HPDE6-E6E7 (cell line): ENCODE data around the gene C1orf52.
A peak's percentile ranks its signal among the peaks of the same experiment; 100 is the strongest.

ENCODE experiments used
- DNase-seq: peaks from one replicate; pipeline ENCODE4 v3.0.0; 2011; ENCODE audit warnings: missing footprints; ENCODE audit errors: extremely low spot score

The C1orf52 gene

DNA sequence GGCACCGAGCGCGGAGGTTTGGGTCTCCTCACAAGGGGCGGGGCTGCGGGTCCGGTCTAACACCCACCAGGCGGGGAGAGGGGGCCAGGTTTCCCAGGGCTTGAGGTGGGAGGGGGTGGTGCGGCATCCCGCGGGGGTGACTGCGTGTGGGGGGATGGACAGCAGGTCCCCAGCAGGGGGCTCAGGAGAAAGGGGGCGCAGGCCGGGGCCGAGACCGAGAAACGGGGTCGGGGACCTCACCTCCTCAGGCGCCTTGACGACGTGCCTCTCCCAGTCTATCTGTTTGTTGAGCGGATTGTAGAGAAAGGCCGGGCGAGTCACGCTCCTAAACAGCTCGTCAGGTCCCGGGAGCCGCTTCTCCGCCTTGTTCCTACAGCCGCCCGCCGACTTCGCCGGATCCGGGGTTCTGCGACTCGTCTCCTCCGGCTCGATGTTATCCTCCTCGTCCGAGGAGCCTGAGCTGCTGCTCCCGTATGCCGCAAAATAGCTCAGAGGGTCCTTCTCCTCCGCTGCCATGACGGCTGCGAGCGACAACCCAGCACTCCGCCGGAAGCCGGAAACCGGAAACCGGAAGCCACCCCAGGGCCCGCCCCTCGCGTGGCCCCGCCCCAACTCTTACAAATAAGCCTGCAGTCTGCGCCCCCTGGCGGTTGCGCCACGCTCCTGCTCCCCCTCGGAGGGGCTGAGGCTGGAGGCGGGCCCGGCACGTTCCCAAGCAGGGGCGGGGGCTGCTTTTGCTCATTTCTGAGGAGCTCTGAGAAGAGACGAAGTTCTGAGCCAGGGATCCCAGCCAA, at the start of gene C1orf52:
Gene C1orf52 (minus strand): TSS at position 545 of the 794 bp plus-strand sequence. CDS start 29 bp downstream, at position 516.
- peak; percentile 78 for DNase-seq

- no peak for DNase-seq
Measured at GRCh38 chr1:85308833-85309350, 49.4 kb upstream of the C1orf52 start.

DNA sequence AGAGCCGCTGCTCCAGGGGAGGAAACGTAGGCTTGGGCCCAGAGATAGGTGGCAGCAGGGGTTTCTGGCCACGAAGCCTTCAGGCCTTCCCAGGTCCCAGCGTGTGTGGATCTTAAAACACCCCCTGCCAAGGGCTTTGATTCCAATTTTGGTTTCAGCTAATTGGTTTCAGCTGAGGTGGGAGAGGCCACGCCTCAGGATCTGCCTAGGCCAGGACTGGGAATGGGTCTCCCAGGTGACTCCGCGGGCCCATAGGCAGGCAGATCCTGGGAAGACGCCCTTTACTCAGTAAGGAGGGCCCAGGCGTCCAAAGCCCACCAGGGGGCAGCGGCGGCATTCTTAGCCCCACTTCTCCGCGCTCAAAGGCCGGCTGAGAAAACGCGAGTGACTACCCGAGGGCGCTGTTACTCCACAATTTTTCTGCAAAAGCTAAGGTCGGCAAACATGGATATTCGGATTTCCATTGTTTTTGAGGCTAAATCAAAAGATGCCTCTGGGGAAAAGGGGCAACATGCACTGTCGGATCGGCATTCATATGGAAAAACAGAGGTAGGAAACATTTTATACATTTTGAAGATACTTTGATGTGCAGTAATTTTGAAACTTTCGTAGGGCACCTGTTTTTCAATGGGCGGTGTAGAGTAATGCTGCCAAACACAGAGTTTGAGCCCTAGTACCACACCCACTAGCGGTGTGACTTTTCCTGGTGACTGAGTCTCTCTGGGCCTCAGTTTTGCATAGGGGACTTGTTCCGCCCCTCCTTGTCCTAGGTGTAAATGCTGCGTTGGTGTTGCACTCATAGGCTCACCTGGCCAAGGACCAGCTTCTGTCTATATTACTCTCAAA, 48.7 kb upstream of the C1orf52 start:
- peak; percentile 76 for DNase-seq

- no peak for DNase-seq
Measured at GRCh38 chr1:85306236-85306635, 46.8 kb upstream of the C1orf52 start.

DNA sequence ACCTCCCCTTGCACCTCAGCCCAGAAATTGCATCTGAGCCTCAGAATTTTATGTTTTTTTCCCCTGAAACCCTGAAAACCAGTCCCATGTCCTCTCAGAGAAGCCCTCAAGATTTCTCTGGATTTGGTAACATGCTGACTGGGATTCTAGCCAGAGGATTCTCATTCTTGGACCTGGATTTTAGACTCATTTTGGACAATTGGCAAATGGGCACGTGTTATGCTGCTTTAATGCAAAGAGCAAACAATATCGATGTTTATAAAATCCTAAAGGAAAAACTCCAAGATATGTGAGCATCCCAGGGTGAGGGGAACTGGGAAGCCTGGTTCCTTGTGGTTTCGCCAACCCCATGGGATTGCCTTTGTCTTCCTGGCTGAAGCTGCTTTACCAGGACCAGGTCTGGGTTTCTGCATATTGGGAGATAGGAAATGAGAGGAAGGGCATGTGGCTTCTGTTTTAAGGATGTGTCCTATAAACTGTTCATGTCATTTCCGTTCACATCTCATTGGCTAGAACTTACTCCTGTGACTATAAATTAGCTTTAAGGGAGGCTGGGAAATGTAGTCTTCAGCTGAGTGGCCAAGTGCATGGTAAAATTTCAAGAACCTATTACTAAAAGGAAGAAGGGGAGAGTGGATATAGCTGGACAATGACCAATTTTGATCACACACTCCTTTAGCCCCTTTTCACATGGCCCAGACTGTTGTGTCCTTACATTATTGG, 44.1 kb upstream of the C1orf52 start:
- no peak for DNase-seq

DNA sequence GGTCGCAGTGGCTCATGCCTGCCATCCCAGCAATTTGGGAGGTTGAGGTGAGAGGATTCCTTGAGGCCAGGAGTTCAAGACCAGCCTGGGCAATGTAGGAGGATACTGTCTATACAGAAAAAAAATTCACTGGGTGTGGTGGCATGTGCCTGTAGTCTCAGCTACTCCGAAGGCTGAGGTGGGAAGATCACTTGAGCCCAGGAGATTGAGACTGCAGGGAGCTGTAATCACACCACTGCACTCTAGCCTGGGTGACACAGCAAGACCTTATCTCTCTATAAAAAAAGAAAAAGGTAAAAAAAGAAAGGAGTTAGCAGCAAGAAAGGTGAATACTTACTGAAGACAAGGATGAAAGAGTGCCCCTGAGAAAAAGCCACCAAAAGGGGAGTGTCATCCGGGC, 40.7 kb upstream of the C1orf52 start:
- no peak for DNase-seq

DNA sequence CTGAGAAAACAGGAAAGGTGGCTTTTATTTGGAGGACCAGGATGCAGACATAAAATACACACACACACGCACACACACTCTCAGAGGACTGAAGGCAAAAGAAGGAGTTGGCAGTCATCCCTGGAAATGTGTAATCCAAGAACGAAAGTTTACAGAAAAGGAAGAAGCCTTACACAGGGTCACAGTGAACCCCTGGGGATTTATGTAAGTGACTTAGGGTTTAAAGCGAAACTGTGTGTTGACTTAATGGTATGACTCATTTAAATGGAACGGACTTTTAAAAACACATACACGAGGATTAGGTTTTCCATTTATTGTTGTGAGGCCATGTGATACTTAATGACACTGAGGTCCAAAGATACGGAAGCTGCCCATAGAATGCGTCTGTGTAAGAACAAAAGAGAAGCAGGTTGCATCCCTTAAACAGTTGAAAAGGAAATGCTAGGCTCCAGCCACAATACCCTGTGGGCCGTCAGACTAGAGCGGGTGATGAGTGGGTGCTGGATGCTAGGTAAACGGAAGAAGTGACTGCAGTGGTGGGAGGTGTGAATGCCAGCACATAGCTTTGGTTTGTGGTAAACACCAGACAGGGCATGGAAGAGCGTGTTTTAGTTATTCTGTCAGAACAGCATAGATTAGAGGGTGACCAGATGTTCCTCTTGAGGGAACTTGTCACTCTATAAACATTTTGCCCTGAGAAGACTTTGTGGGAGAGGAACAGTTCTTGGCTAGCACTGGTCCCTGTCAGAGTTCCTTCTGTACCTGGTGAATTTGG, 38.6 kb upstream of the C1orf52 start:
- peak; percentile 75 for DNase-seq

GRCh38 chr1:85297538-85297854, 38.0 kb upstream of the C1orf52 start:
- DNase-seq = no peak

- no peak for DNase-seq
Measured at GRCh38 chr1:85296980-85297379, 37.5 kb upstream of the C1orf52 start.

DNA sequence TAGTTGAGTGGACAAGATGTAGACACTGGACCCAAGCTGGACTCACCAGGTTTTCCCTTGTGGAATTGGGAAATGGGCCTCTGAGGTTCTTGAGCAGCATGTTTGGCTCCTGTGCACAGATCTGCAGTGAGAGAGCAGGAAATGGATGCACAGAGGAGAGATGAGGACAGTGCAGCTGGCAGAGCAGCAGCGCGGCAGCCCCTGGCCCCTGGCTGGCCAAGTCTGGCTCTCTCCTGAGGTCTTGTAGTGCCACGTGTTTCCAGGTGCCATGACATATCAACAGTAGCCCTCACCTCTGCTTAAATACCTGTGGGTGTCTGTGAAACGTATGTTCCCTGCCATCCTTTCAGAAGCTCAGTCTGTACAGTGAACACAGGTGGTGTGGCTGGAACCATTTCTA, 36.2 kb upstream of the C1orf52 start:
- DNase-seq = no peak

DNA sequence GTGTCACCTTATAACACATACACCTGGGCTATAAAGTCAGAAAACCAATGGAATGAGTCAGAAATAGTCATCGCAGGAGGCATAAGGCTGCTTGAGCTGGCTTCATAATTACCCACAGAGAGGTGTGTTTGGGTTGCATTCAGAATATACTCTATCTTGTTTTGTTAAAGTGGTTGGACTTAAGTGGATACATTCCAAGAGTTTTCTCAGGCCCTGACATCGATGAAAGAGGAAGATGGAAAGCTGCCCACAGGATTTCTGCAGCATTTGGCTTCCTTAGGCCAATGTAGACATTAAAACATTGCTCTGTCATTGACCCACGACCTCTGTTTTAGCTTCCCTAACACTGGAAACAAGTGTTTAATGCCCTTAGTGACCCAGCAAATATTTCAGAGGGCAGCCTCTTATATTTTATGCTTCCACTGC, 35.6 kb upstream of the C1orf52 start:
- DNase-seq = peak; percentile 82

GRCh38 chr1:85290826-85291225, 31.4 kb upstream of the C1orf52 start:
- no peak for DNase-seq

- no peak for DNase-seq
Measured at GRCh38 chr1:85289848-85290335, 30.4 kb upstream of the C1orf52 start.

GRCh38 chr1:85289207-85289847, 29.9 kb upstream of the C1orf52 start:
- DNase-seq = peak; percentile 90

DNA sequence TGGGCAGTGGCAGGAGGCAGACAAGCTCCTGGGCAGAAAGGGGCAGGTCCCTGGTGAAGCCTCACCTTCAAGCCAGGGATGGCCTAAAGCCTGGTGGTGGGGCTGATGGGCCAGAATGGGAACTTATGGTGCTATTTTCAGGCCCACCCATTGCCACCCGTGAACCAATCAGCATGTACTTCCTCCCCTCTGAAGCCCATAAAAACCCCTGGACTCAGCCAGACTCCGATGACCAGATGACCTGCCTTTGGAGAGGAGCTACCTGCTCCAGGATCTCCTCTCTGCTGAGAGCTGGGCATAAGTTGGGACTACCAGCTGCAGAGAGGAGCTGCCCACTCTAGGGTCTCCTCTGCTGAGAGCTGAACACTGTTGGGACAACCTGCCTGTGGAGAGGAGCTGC, 24.7 kb upstream of the C1orf52 start:
- DNase-seq = no peak

DNA sequence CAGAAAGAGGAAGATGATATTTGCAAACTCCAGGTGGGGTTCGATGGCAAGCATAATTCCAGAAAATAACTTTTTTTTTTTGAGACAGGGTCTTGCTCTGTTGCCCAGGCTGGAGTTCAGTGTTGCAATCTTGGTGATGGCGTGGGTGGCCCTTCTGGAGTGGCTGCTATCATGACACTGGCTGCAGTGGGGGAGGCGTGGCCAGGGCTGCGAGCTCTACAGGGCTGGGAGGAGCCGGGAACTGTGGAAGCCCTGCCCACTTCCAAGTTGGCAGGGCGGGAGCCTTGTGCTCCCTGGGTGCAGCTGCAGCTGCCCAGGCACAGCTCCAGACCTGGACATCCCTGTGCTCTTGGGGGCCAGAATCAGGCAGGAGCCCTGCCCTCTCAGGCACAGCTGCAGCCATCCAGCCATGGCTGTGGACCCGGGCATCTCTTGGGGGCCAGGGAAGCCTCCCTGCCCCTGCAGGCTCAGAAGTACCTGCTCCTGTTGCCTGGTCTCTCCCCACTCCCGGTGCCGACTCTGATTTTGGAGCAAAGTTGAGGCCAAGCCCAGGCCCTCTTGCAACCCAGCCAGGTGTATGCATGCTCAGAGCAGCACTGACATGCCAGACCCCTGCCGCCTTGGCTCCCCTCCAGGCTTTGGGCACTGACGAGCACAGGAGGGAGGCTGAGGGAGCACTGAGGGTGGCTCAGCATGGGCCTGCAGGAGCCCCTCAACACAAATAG, 24.2 kb upstream of the C1orf52 start:
- no peak for DNase-seq

DNA sequence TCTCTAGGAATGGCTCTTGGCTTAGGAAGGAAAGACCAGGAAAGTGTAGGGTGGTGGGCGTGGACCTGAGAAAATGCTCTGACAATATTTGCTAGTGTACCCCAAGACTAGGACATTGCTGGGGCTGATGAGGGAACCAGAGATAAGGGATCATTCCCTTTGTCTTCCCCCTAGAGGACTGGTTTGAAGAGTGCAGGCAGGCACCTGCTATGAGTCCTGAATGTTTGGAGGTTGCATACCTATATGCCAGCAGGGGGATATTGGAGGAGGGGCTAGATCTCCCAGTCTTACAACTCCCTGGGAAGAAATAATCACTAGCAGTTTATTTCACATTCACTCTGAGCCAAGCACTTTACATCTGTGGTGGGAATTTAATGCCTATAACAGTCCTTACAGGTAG, 23.0 kb upstream of the C1orf52 start:
- no peak for DNase-seq

DNA sequence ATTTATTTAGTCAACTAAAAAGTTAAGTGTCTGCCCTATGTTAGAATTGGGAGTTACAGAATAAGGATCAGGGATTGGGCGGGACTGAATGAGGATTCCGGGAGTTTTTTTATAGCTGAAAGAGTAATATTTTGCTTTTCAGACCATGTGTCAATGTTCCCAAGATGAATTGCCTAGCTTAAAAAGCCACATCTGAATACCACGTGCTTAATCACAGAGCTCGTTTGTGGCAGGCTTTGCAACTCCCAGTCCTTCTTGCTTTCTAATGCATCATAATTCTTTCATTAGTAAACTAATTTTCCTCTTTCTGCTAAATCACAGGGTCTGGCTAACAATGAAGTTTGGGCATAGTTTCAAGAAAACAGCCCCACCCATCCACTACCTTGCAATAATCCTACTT, 21.2 kb upstream of the C1orf52 start:
- no peak for DNase-seq

DNA sequence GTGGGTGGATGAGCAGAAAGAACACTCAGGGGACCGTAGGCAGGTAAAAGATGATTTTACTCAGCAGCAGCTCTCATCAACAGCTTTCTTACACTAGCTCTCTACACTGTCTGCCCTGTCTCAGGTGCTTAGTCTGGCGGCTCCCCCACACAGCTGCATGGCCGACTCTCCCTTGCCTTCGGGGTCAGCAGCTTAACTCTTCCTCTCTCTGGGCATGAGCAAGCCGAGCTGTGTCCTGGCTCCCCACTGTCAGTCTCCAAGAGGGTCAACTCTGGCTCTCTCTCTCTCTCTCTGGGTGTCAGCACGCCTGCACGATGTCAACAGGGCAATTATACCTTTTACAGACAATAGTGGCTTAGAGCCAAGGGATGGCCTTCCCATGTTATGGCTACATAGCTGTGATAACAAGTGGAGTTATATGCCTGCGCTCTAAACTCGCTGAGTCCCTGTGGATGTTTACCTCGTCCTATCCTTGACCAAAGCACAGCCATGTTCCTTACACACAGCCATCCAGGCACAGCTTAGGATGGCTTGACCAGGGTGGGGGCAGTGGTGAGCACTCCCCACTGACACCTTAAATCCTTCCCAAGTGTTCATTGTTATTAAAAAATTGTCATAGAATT, 20.1 kb upstream of the C1orf52 start:
- no peak for DNase-seq
